Transverse colon (tissue), 3 donors: Measurements from ENCODE around the gene TIMM10B.

Experiments used
- EP300 ChIP-seq: sonication (generic); formaldehyde crosslinking; IDR thresholded peaks from one replicate; pipeline ENCODE4 v1.6.1; 2017; ENCODE audit warnings: antibody characterized with exemption, low read depth
- TF ChIP-seq, protein P1 (sequence below), 5 experiments: fragments of 200-600 bp in 3 of 5; fragments of 450-650 bp in 2 of 5; sonication (generic) in 3 of 5; IDR thresholded peaks; 1 replicate in 2 of 5; 2 replicates in 3 of 5; pipeline ENCODE4 v1.5.1; 2016 to 2017; ENCODE audit warnings: antibody characterized with exemption in 5 of 5, inconsistent platforms in 3 of 5, mild to moderate bottlenecking in 2 of 5, moderate library complexity in 1 of 5

DNA sequence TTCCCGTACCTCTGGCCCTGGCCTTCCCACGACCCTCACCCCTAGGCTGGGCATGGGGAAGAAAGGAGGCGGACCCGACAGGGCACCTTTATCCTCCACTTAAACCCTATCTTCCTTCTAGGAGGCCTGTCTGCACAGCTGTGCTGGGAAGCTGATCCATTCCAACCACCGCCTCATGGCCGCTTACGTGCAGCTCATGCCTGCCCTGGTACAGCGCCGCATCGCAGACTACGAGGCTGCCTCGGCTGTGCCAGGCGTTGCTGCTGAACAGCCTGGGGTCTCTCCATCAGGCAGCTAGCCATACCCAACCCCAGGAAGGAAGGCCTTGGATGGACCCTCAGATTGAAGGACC is 599 bp downstream of the TIMM10B start:
- TF ChIP-seq, protein P1, sequence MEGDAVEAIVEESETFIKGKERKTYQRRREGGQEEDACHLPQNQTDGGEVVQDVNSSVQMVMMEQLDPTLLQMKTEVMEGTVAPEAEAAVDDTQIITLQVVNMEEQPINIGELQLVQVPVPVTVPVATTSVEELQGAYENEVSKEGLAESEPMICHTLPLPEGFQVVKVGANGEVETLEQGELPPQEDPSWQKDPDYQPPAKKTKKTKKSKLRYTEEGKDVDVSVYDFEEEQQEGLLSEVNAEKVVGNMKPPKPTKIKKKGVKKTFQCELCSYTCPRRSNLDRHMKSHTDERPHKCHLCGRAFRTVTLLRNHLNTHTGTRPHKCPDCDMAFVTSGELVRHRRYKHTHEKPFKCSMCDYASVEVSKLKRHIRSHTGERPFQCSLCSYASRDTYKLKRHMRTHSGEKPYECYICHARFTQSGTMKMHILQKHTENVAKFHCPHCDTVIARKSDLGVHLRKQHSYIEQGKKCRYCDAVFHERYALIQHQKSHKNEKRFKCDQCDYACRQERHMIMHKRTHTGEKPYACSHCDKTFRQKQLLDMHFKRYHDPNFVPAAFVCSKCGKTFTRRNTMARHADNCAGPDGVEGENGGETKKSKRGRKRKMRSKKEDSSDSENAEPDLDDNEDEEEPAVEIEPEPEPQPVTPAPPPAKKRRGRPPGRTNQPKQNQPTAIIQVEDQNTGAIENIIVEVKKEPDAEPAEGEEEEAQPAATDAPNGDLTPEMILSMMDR (IDR thresholded peaks at IDR 0.05), result no peak
- TF ChIP-seq EP300, result no peak
